GM12878 (cell line): ENCODE results near the gene ZNF445. TPM values are rescaled to one million over a fixed set of nuclear protein-coding genes. Genes with fewer than 3 reads are reported as not detected.

ENCODE experiments used
- ATAC-seq: fragments of 200-7000 bp; cut with Tn5 transposase; 3 replicates; pipeline ENCODE4 v1.9.1; 2020; ENCODE audit warnings: mild to moderate bottlenecking, moderate library complexity
- BruUV-seq: library from RNA; stranded (reverse); fragments of 400-500 nt; replicated peaks from 2 replicates; lab custom pipeline; 2021; lab: Mats Ljungman, UMichigan
- CTCF ChIA-PET: fragments of 300-600 bp; sonication (Branson Sonifier 250); formaldehyde crosslinking; extraction: SDS; loops from one replicate; lab custom pipeline; 2021; ENCODE audit warnings: inconsistent platforms; lab: Yijun Ruan, JAX
- POLR2A ChIA-PET: fragments of 350-600 bp; formaldehyde crosslinking; extraction: SDS; loops from one replicate; lab custom pipeline; 2021; ENCODE audit warnings: inconsistent platforms; lab: Charles Lee
- RAD21 ChIA-PET: fragments of 300-600 bp; sonication (Branson Sonifier 250); formaldehyde crosslinking; loops from one replicate; lab custom pipeline; 2023; ENCODE audit warnings: antibody characterized with exemption; ENCODE audit not compliant: unreplicated experiment; lab: Charles Lee
- SMC1A ChIA-PET: fragments of 300-600 bp; sonication (Branson Sonifier 250); formaldehyde crosslinking; loops from one replicate; lab custom pipeline; 2023; ENCODE audit not compliant: unreplicated experiment, uncharacterized antibody; lab: Charles Lee
- DNase-seq: peaks from one replicate; pipeline ENCODE4 v3.0.0-alpha.2; 2011; ENCODE audit warnings: low read depth, low spot score
- FAIRE-seq: peaks from 3 replicates; lab custom pipeline; 2011; peaks lifted over from hg19 to GRCh38; lab: Jason Lieb, UNC
- H2AFZ ChIP-seq: 2 replicates; pipeline ENCODE4 v1.6.0; 2011; ENCODE audit warnings: low read depth, low read length, control low read depth; ENCODE audit not compliant: control insufficient read depth
- H3K27ac ChIP-seq: 2 replicates; pipeline ENCODE4 v1.5.1; 2011; ENCODE audit warnings: control low read depth; ENCODE audit not compliant: control insufficient read depth, insufficient read depth
- H3K27me3 ChIP-seq, 2 experiments: replicated peaks in 1 of 2; 2 replicates each; pipeline versions ENCODE4 v1.6.0 to v1.6.1; 2011; ENCODE audit warnings: low read length in 1 of 2; ENCODE audit not compliant: control insufficient read depth in 2 of 2, insufficient read depth in 2 of 2
- H3K36me3 ChIP-seq, 2 experiments: 2 replicates each; pipeline ENCODE4 v1.5.1; 2011; ENCODE audit warnings: low read length in 1 of 2; ENCODE audit not compliant: control insufficient read depth in 2 of 2, insufficient read depth in 2 of 2
- H3K4me1 ChIP-seq: 2 replicates; pipeline ENCODE4 v1.6.1; 2011; ENCODE audit warnings: mild to moderate bottlenecking, low read length, moderate library complexity, mixed read lengths; ENCODE audit not compliant: control insufficient read depth, insufficient read depth
- H3K4me2 ChIP-seq: 2 replicates; pipeline ENCODE4 v1.6.0; 2011; ENCODE audit warnings: control low read depth; ENCODE audit not compliant: control insufficient read depth, insufficient read depth
- H3K4me3 ChIP-seq: fragments of 200-600 bp; sonication (generic); 2 replicates; pipeline ENCODE4 v1.5.1; 2016
- H3K79me2 ChIP-seq: 2 replicates; pipeline ENCODE4 v1.6.0; 2011; ENCODE audit warnings: low read length; ENCODE audit not compliant: control insufficient read depth, insufficient read depth
- H3K9ac ChIP-seq: 2 replicates; pipeline ENCODE4 v1.8.0; 2011; ENCODE audit warnings: low read length, control low read depth, mixed read lengths; ENCODE audit not compliant: control insufficient read depth, insufficient read depth
- H3K9me3 ChIP-seq: replicated peaks from 3 replicates; pipeline ENCODE4 v1.5.1; 2011; ENCODE audit warnings: mild to moderate bottlenecking, low read length; ENCODE audit not compliant: control insufficient read depth, insufficient read depth
- H4K20me1 ChIP-seq: 2 replicates; pipeline ENCODE4 v1.6.0; 2011; ENCODE audit not compliant: control insufficient read depth, insufficient read depth
- BCLAF1 ChIP-seq: fragments of 450-650 bp; IDR thresholded peaks from 2 replicates; pipeline ENCODE4 v1.6.1; 2017; ENCODE audit warnings: antibody characterized with exemption, mild to moderate bottlenecking, moderate library complexity
- FOXK2 ChIP-seq: fragments of 450-650 bp; IDR thresholded peaks from 2 replicates; pipeline ENCODE4 v1.6.1; 2017; ENCODE audit warnings: mild to moderate bottlenecking, moderate library complexity
- GABPA ChIP-seq: IDR thresholded peaks from 2 replicates; pipeline ENCODE4 v1.6.1; 2014; ENCODE audit warnings: antibody characterized with exemption, low read depth, mild to moderate bottlenecking, inconsistent platforms
- MAX ChIP-seq: IDR thresholded peaks from 2 replicates; pipeline ENCODE4 v1.6.1; 2012; ENCODE audit warnings: low read depth, low read length, improper control_type of control experiment
- NR2F1 ChIP-seq: fragments of 450-650 bp; conservative IDR thresholded peaks from 2 replicates; pipeline ENCODE4 v1.6.1; 2017; ENCODE audit warnings: mild to moderate bottlenecking
- SPI1 ChIP-seq: IDR thresholded peaks from 2 replicates; pipeline ENCODE4 v1.6.1; 2011; ENCODE audit warnings: low read depth, mild to moderate bottlenecking, low read length, moderate library complexity, borderline replicate concordance; ENCODE audit not compliant: insufficient read depth
- SRF ChIP-seq, 2 experiments: IDR thresholded peaks; 2 replicates each; pipeline ENCODE4 v1.6.1; 2011; ENCODE audit warnings: low read depth in 2 of 2, low read length in 2 of 2, mild to moderate bottlenecking in 1 of 2, moderate library complexity in 1 of 2
- TBL1XR1 ChIP-seq: IDR thresholded peaks from 2 replicates; pipeline ENCODE4 v1.6.1; 2012; ENCODE audit warnings: low read depth, low read length, improper control_type of control experiment
- TCF12 ChIP-seq: IDR thresholded peaks from 2 replicates; pipeline ENCODE4 v1.6.1; 2011; ENCODE audit warnings: low read depth, mild to moderate bottlenecking, low read length
- YBX1 ChIP-seq: fragments of 450-650 bp; IDR thresholded peaks from 2 replicates; pipeline ENCODE4 v1.6.1; 2016; ENCODE audit warnings: antibody characterized with exemption
- ZBTB33 ChIP-seq: fragments of 450-650 bp; IDR thresholded peaks from 2 replicates; pipeline ENCODE4 v1.6.1; 2017; ENCODE audit warnings: mild to moderate bottlenecking
- WGBS: methylation state at CpG from one replicate; pipeline ENCODE4 v1.1.6; 2016; ENCODE audit warnings: low lambda C conversion rate; ENCODE audit not compliant: insufficient replicate concordance, insufficient coverage; ENCODE audit errors: missing lambda C conversion rate; 5-methylcytosine and 5-hydroxymethylcytosine counted together
- in situ Hi-C: fragments of 300-500 bp; cut with MboI; formaldehyde crosslinking; loops from 9 replicates; pipeline ENCODE4 v1.14.3; 2018; ENCODE audit warnings: mixed read lengths
- intact Hi-C: fragments of 100-400 bp; cut with micrococcal nuclease; formaldehyde crosslinking; loops from one replicate; pipeline ENCODE4 v1.14.2; 2022; ENCODE audit not compliant: unreplicated experiment
- polyA plus RNA-seq, 11 experiments: library from polyadenylated mRNA; depleted of rRNA in 4 of 11; unstranded in 6 of 11; stranded (reverse) in 5 of 11; fragments of >200 nt; fragmentation: Nextera tagmentation in 4 of 11; fragmentation: Illumina TruSeq in 1 of 11; extraction: Ambion mirVana in 4 of 11; extraction: Trizol in 1 of 11; gene quantifications; 1 replicate in 1 of 11; 2 replicates in 10 of 11; pipeline versions ENCODE4 v1.2.1 to v1.2.3, GENCODE V29; 2011 to 2016; ENCODE audit warnings: inconsistent platforms in 2 of 11, missing spikeins in 2 of 11, low read depth in 1 of 11
- total RNA-seq, 4 experiments: library from RNA; depleted of rRNA in 3 of 4; stranded (reverse); fragments of >200 nt in 3 of 4; fragmentation: Illumina TruSeq in 1 of 4; extraction: Trizol in 1 of 4; gene quantifications; 2 replicates each; pipeline versions ENCODE4 v1.2.1 to v1.2.3, GENCODE V29; 2013 to 2021
- TF ChIP-seq, protein P1 (sequence below): fragments of 450-650 bp; IDR thresholded peaks from 2 replicates; pipeline ENCODE4 v1.6.1; 2016; ENCODE audit warnings: mild to moderate bottlenecking
- TF ChIP-seq, protein P2 (sequence below): fragments of 150-350 bp; IDR thresholded peaks from 2 replicates; pipeline ENCODE4 v1.6.1; 2016; ENCODE audit warnings: low read depth, low read length

The ZNF445 gene
- total and polyA plus RNA-seq, 10 of the 15 experiments (the other 5 are each of a cell fraction or from before 2014, with no cell fraction given), result 0.80 to 14.4 (median 5.6) TPM

GRCh38 chr3:44495636-44496415, 18.4 kb upstream of the ZNF445 start:
- no peak overlapping the region for H3K4me2 ChIP-seq
- no peaks in the 10 kb centered on the region for H3K79me2 ChIP-seq
- H3K4me1 ChIP-seq, result no peaks in the 10 kb centered on the region
- no peak overlapping the region for H3K9ac ChIP-seq
- FAIRE-seq (no peak), DNase-seq (no peak), ATAC-seq (no peak)
- H3K27ac ChIP-seq, result no peak overlapping the region
- WGBS, result 98% methylated on average over 6 of the region's 6 CpGs
- no TSS peak for BruUV-seq
- RAD21 ChIA-PET, result no interaction called here
- no peak overlapping the region for H2AFZ ChIP-seq
- CTCF ChIA-PET, result interaction anchor here (0.8 to 1.0 kb wide), 2 partner anchors 90 to 172 kb away, joined by 3 to 8 read pairs; no protein-coding TSS in a partner anchor
- in situ Hi-C loops, result no loop called here
- H3K4me3 ChIP-seq, result no peak overlapping the region
- intact Hi-C loops, result no loop called here
- H3K36me3 ChIP-seq, result peaks cover 0 to 2% of the 10 kb centered on the region in 2 experiments; a peak in 2 of 4 replicates
- H3K27me3 ChIP-seq, result no peaks in the 10 kb centered on the region
- no peaks in the 10 kb centered on the region for H4K20me1 ChIP-seq
- SMC1A ChIA-PET, result no interaction called here
- H3K9me3 ChIP-seq, result peaks cover 20% of the 10 kb centered on the region
- POLR2A ChIA-PET, result interaction anchor here (0.6 kb wide), 1 partner anchor 183 kb away, joined by 4 read pairs; no protein-coding TSS in a partner anchor
- TF ChIP-seq GABPA, result no peak
- TF ChIP-seq, protein P1, sequence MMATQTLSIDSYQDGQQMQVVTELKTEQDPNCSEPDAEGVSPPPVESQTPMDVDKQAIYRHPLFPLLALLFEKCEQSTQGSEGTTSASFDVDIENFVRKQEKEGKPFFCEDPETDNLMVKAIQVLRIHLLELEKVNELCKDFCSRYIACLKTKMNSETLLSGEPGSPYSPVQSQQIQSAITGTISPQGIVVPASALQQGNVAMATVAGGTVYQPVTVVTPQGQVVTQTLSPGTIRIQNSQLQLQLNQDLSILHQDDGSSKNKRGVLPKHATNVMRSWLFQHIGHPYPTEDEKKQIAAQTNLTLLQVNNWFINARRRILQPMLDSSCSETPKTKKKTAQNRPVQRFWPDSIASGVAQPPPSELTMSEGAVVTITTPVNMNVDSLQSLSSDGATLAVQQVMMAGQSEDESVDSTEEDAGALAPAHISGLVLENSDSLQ, result no peak
- no peak for TF ChIP-seq NR2F1
- TF ChIP-seq SRF (IDR thresholded peaks at IDR 0.05; ENCODE audit: low read depth in 2 of 2, low read length in 2 of 2), result no peak
- TF ChIP-seq TCF12, result no peak
- TF ChIP-seq ZBTB33, result no peak
- no peak for TF ChIP-seq YBX1
- TF ChIP-seq MAX, result no peak
- no peak for TF ChIP-seq TBL1XR1
- TF ChIP-seq SPI1, result no peak
- TF ChIP-seq FOXK2, result no peak
- TF ChIP-seq, protein P2, sequence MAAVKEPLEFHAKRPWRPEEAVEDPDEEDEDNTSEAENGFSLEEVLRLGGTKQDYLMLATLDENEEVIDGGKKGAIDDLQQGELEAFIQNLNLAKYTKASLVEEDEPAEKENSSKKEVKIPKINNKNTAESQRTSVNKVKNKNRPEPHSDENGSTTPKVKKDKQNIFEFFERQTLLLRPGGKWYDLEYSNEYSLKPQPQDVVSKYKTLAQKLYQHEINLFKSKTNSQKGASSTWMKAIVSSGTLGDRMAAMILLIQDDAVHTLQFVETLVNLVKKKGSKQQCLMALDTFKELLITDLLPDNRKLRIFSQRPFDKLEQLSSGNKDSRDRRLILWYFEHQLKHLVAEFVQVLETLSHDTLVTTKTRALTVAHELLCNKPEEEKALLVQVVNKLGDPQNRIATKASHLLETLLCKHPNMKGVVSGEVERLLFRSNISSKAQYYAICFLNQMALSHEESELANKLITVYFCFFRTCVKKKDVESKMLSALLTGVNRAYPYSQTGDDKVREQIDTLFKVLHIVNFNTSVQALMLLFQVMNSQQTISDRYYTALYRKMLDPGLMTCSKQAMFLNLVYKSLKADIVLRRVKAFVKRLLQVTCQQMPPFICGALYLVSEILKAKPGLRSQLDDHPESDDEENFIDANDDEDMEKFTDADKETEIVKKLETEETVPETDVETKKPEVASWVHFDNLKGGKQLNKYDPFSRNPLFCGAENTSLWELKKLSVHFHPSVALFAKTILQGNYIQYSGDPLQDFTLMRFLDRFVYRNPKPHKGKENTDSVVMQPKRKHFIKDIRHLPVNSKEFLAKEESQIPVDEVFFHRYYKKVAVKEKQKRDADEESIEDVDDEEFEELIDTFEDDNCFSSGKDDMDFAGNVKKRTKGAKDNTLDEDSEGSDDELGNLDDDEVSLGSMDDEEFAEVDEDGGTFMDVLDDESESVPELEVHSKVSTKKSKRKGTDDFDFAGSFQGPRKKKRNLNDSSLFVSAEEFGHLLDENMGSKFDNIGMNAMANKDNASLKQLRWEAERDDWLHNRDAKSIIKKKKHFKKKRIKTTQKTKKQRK, result no peak
- TF ChIP-seq BCLAF1, result no peak
